Measurements from ENCODE around the gene CUL9. TPM values are rescaled to one million over a fixed set of nuclear protein-coding genes. Genes with fewer than 3 reads are reported as not detected.

CUL9 gene
- total and polyA plus RNA-seq, 2 donors from 2014 or later = 34.7 to 47.3 TPM

DNA sequence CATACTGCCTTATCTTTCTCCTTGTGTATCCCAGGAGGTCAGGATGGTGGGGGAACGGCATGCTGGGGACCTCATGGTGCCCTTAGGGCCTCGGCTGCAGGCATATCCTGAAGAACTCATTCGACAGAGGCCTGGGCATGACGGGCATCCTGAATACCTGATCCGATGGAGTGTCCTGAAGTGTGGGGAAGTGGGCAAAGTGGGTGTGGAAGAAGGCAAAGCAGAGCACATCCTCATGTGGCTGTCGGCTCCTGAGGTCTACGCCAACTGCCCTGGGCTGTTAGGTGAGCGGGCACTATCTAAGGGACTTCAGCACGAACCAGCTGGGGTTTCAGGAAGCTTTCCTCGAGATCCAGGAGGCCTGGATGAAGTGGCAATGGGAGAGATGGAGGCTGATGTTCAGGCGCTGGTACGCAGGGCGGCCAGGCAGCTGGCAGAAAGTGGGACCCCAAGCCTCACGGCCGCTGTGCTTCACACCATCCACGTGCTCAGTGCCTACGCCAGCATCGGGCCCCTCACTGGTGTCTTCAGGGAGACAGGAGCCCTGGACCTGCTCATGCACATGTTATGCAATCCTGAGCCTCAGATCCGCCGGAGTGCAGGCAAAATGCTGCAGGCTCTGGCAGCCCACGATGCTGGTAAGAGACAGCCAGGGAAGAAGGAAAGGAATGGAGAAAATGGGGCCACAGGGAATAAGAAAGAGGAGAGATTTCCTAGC lies 2.4 kb downstream of the CUL9 start:
- peaks cover 2 to 16% (median 5%) of the 10 kb centered on the region in 3 donors for H3K4me1 ChIP-seq (ENCODE audit: control insufficient read depth in 2 of 3, insufficient read depth in 2 of 3, low read depth in 1 of 3, low read length in 3 of 3)
- H3K9me3 ChIP-seq (ENCODE audit: control insufficient read depth in 2 of 3, insufficient read depth in 1 of 3, low read length in 3 of 3) = no peaks in the 10 kb centered on the region
- peak in 1 of 5 donors; percentile 70 for DNase-seq
- TF ChIP-seq, protein P1, sequence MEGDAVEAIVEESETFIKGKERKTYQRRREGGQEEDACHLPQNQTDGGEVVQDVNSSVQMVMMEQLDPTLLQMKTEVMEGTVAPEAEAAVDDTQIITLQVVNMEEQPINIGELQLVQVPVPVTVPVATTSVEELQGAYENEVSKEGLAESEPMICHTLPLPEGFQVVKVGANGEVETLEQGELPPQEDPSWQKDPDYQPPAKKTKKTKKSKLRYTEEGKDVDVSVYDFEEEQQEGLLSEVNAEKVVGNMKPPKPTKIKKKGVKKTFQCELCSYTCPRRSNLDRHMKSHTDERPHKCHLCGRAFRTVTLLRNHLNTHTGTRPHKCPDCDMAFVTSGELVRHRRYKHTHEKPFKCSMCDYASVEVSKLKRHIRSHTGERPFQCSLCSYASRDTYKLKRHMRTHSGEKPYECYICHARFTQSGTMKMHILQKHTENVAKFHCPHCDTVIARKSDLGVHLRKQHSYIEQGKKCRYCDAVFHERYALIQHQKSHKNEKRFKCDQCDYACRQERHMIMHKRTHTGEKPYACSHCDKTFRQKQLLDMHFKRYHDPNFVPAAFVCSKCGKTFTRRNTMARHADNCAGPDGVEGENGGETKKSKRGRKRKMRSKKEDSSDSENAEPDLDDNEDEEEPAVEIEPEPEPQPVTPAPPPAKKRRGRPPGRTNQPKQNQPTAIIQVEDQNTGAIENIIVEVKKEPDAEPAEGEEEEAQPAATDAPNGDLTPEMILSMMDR (IDR thresholded peaks at IDR 0.05; ENCODE audit: borderline replicate concordance, extremely low read depth, insufficient read depth) = no peak
- no peak overlapping the region for H3K27ac ChIP-seq (ENCODE audit: low read depth in 2 of 2, low read length in 2 of 2)
- no peak for FAIRE-seq
- intact Hi-C loops (cut with DNase I) = no loop called here
- no peak overlapping the region for H3K9ac ChIP-seq (ENCODE audit: low read length in 3 of 3)
- H3K36me3 ChIP-seq (ENCODE audit: control insufficient read depth in 2 of 3, insufficient read depth in 3 of 3, low read length in 3 of 3) = peaks cover 0 to 13% (median 9%) of the 10 kb centered on the region in 3 donors
- no peak overlapping the region for H3K4me3 ChIP-seq (ENCODE audit: low read length in 3 of 3)
- no peaks in the 10 kb centered on the region for H3K27me3 ChIP-seq (ENCODE audit: control insufficient read depth, insufficient read depth, low read length)

DNA sequence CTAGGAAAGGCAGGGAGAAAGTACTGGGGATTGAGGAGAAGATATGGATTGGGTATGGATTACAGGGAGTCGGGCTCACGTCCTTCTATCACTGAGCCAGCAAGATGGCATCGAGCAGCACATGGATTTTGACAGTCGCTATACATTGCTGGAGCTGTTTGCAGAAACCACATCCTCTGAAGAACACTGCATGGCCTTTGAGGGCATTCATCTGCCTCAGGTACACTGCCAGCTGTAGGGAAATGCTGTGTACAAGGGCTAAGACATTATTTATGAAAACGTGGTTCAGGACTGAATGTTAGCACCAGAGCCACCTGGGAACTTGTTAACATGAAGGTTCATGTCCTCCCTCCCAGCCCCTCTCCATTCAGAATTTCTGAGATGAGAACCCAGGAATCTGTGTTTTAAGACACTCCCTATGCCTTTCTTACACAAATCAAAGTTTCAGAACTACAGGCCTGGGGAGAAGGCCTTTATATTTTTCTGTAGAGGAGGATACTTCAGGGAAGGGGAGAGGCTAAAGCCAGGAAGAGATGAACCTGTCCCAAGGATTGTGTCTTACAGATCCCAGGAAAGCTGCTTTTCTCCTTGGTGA lies 3.5 kb downstream of the CUL9 start:
- peaks cover 2 to 16% (median 5%) of the 10 kb centered on the region in 3 donors for H3K4me1 ChIP-seq (ENCODE audit: control insufficient read depth in 2 of 3, insufficient read depth in 2 of 3, low read depth in 1 of 3, low read length in 3 of 3)
- intact Hi-C loops (cut with DNase I) = no loop called here
- peaks cover 0 to 13% (median 8%) of the 10 kb centered on the region in 3 donors for H3K36me3 ChIP-seq (ENCODE audit: control insufficient read depth in 2 of 3, insufficient read depth in 3 of 3, low read length in 3 of 3)
- TF ChIP-seq, protein P1 (IDR thresholded peaks at IDR 0.05; ENCODE audit: borderline replicate concordance, extremely low read depth, insufficient read depth) = no peak
- no peak for DNase-seq
- no peak overlapping the region for H3K9ac ChIP-seq (ENCODE audit: low read length in 3 of 3)
- H3K27ac ChIP-seq (ENCODE audit: low read depth in 2 of 2, low read length in 2 of 2) = no peak overlapping the region
- no peak for FAIRE-seq
- H3K4me3 ChIP-seq (ENCODE audit: low read length in 3 of 3) = no peak overlapping the region
- H3K27me3 ChIP-seq (ENCODE audit: control insufficient read depth, insufficient read depth, low read length) = no peaks in the 10 kb centered on the region
- H3K9me3 ChIP-seq (ENCODE audit: control insufficient read depth in 2 of 3, insufficient read depth in 1 of 3, low read length in 3 of 3) = no peaks in the 10 kb centered on the region

DNA sequence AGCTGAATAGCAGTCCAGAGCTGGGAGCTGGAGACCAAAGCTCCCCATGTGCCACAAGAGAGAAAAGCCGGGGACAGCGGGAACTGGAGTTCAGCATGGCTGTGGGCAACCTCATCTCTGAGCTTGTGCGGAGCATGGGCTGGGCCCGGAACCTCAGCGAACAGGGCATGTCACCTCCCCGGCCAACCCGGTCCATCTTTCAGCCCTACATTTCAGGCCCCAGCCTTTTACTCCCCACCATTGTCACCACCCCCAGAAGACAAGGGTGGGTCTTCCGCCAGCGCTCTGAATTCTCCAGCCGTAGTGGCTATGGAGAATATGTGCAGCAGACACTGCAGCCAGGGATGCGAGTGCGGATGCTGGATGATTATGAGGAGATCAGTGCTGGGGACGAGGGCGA lies 4.0 kb downstream of the CUL9 start:
- Histone ChIP-seq H3K27me3 (ENCODE audit: control insufficient read depth, insufficient read depth, low read length) (no peaks in the 10 kb centered on the region), H3K4me1 (ENCODE audit: control insufficient read depth in 2 of 3, insufficient read depth in 2 of 3, low read depth in 1 of 3, low read length in 3 of 3) (peaks cover 2 to 16% (median 5%) of the 10 kb centered on the region in 3 donors), H3K9me3 (ENCODE audit: control insufficient read depth in 2 of 3, insufficient read depth in 1 of 3, low read length in 3 of 3) (no peaks in the 10 kb centered on the region), H3K9ac (ENCODE audit: low read length in 3 of 3) (no peak overlapping the region), H3K27ac (ENCODE audit: low read depth in 2 of 2, low read length in 2 of 2) (no peak overlapping the region), H3K4me3 (ENCODE audit: low read length in 3 of 3) (no peak overlapping the region), H3K36me3 (ENCODE audit: control insufficient read depth in 2 of 3, insufficient read depth in 3 of 3, low read length in 3 of 3) (peaks cover 0 to 13% (median 8%) of the 10 kb centered on the region in 3 donors)
- intact Hi-C loops (cut with DNase I) = no loop called here
- TF ChIP-seq, protein P1 (IDR thresholded peaks at IDR 0.05; ENCODE audit: borderline replicate concordance, extremely low read depth, insufficient read depth) = no peak
- no peak for FAIRE-seq
- peak in 2 of 5 donors; percentile 20 to 42 for DNase-seq

All from kidney (tissue), 14 donors.